SU-DHL-6 (cell line): ENCODE data around the gene ARL10.

Experiments
- H2AFZ ChIP-seq: fragments of 200-600 bp; sonication (generic); 2 replicates; pipeline ENCODE4 v1.6.1; 2014; ENCODE audit warnings: low read depth, mild to moderate bottlenecking, moderate library complexity, mixed read lengths, antibody characterized with exemption, low read length; ENCODE audit not compliant: severe bottlenecking
- H3F3A ChIP-seq: fragments of 200-600 bp; shearing (Covaris generic); 2 replicates; pipeline ENCODE4 v1.6.0; 2016; ENCODE audit warnings: antibody characterized with exemption, mild to moderate bottlenecking; ENCODE audit not compliant: insufficient read depth
- H3K27ac ChIP-seq: fragments of 200-600 bp; sonication (generic); 2 replicates; pipeline ENCODE4 v1.5.1; 2016; ENCODE audit warnings: low read depth, mild to moderate bottlenecking, low read length, moderate library complexity, mixed read lengths
- H3K27me3 ChIP-seq: fragments of 200-600 bp; sonication (generic), shearing (Covaris generic); 2 replicates; pipeline ENCODE4 v1.6.0; 2014; ENCODE audit warnings: mild to moderate bottlenecking, low read length
- H3K36me3 ChIP-seq: fragments of 200-600 bp; sonication (generic); 2 replicates; pipeline ENCODE4 v1.6.1; 2014; ENCODE audit warnings: mild to moderate bottlenecking, low read length, mixed read lengths
- H3K4me2 ChIP-seq: fragments of 300-600, 200-600 bp; shearing (Covaris generic), sonication (generic); 2 replicates; pipeline ENCODE4 v1.6.0; 2014; ENCODE audit warnings: low read length, low read depth, mild to moderate bottlenecking; ENCODE audit not compliant: poor library complexity, severe bottlenecking
- H3K4me3 ChIP-seq: fragments of 200-600 bp; sonication (generic); 2 replicates; pipeline ENCODE4 v1.5.1; 2014; ENCODE audit warnings: antibody characterized with exemption, low read length, mild to moderate bottlenecking, mixed read lengths; ENCODE audit not compliant: insufficient read depth, poor library complexity, severe bottlenecking
- H3K79me2 ChIP-seq: fragments of 200-600 bp; sonication (generic); 2 replicates; pipeline ENCODE4 v1.6.1; 2014; ENCODE audit warnings: mild to moderate bottlenecking, low read length, moderate library complexity; ENCODE audit not compliant: insufficient read depth
- H3K9ac ChIP-seq: fragments of 200-600 bp; sonication (generic); 2 replicates; pipeline ENCODE4 v1.7.0; 2014; ENCODE audit warnings: mild to moderate bottlenecking, low read length
- H3K9me2 ChIP-seq: fragments of 200-600 bp; sonication (generic); replicated peaks from 2 replicates; pipeline ENCODE4 v1.6.1; 2014; ENCODE audit warnings: low read length; ENCODE audit not compliant: insufficient read depth
- H3K9me3 ChIP-seq: fragments of 200-600 bp; sonication (generic); 2 replicates; pipeline ENCODE4 v1.6.1; 2014; ENCODE audit warnings: low read length, mixed read lengths; ENCODE audit not compliant: insufficient read depth
- H4K20me1 ChIP-seq: fragments of 200-600 bp; sonication (generic); 2 replicates; pipeline ENCODE4 v1.6.1; 2014; ENCODE audit warnings: low read depth, mild to moderate bottlenecking, antibody characterized with exemption, low read length, moderate library complexity, mixed read lengths
- CTCF ChIP-seq: fragments of 200-600 bp; sonication (generic); IDR thresholded peaks from one replicate; pipeline ENCODE4 v1.5.1; 2017; ENCODE audit warnings: antibody characterized with exemption, mild to moderate bottlenecking, low read length, moderate library complexity; ENCODE audit not compliant: insufficient read depth, poor library complexity, severe bottlenecking
- EZH2phosphoT487 ChIP-seq: fragments of 200-600 bp; sonication (generic), shearing (Covaris generic); conservative IDR thresholded peaks from 2 replicates; pipeline ENCODE4 v1.6.1; 2018; ENCODE audit warnings: mild to moderate bottlenecking, antibody characterized with exemption, low read length, moderate library complexity, mixed read lengths

ARL10 gene

DNA sequence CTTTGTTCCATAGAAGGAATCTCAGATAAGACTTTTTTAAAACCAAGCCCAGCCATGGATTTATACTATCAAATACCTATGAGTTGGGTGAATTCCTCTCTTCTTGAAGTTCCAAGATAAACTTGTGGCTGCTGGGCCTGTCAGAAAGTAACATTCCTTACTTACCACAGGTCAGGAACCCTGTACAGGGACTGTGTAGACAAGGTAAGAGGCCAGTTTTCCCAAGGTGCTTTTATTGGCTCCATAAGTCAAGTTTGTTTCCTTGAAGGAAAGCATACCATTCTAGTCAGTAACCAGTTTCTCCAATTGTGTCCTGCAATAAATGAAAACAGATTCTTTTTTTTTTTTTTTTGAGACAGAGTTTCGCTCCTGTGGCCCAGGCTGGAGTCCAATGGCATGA is 59.9 kb downstream of the ARL10 start:
- no peak overlapping the region for H3K9ac ChIP-seq
- H4K20me1 ChIP-seq = no peaks in the 10 kb centered on the region
- no peak overlapping the region for H2AFZ ChIP-seq
- no peak overlapping the region for H3K27ac ChIP-seq
- TF ChIP-seq EZH2phosphoT487 = no peak
- no peak for TF ChIP-seq CTCF
- H3K79me2 ChIP-seq = no peaks in the 10 kb centered on the region
- H3K9me3 ChIP-seq = peaks cover 3% of the 10 kb centered on the region; the same call in 1 of the 2 replicates
- H3K4me3 ChIP-seq = no peak overlapping the region
- no peaks in the 10 kb centered on the region for H3K9me2 ChIP-seq
- peaks cover 3% of the 10 kb centered on the region; the same call in 1 of the 2 replicates for H3K36me3 ChIP-seq
- no peak overlapping the region for H3K4me2 ChIP-seq
- no peaks in the 10 kb centered on the region for H3F3A ChIP-seq
- H3K27me3 ChIP-seq = no peaks in the 10 kb centered on the region

DNA sequence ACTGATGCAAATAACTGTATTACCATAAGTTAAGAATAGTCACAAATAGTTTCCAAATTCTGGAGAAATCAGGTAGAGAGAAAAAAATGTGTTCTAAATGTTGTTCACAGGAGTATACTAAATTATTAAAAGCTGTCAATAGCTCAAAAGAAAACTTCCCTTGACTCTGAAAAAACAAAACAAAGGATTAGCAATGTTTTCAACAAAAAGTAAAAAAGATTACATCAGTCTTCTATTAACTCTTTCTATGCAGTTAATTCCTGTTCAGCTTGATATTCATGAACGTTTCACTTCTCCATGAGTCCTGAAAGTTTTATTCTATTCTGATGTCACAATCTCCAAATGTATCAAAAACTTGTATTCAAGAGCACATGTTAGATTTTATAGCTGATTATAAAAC is 60.5 kb downstream of the ARL10 start:
- no peaks in the 10 kb centered on the region for H4K20me1 ChIP-seq
- H3K9ac ChIP-seq = no peak overlapping the region
- no peak overlapping the region for H3K27ac ChIP-seq
- H3K36me3 ChIP-seq = peaks cover 3% of the 10 kb centered on the region; the same call in 1 of the 2 replicates
- H3K9me3 ChIP-seq = peaks cover 3% of the 10 kb centered on the region; the same call in 1 of the 2 replicates
- TF ChIP-seq CTCF = no peak
- TF ChIP-seq EZH2phosphoT487 = no peak
- no peaks in the 10 kb centered on the region for H3F3A ChIP-seq
- no peaks in the 10 kb centered on the region for H3K79me2 ChIP-seq
- H3K4me3 ChIP-seq = no peak overlapping the region
- H3K27me3 ChIP-seq = no peaks in the 10 kb centered on the region
- H3K9me2 ChIP-seq = no peaks in the 10 kb centered on the region
- H3K4me2 ChIP-seq = no peak overlapping the region
- no peak overlapping the region for H2AFZ ChIP-seq

DNA sequence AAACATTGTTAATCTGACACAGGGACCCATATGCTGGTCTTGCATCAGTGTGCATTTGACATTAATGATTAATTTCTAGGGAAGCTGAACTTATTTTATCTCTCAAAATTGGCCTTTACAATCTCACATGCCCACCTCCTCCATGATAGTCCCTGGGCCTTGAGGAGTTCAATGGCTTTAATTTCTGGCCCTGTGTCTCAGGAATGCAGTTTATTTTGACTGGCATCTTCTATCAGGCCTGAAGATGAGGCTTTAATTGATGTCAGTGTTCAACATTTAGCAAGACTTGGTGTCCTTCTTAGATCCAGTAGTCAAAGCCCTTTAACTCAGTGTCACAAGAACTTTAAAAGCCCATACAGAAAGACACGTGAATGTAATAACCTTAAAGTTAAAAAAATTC is 61.6 kb downstream of the ARL10 start:
- Histone ChIP-seq H2AFZ (no peak overlapping the region), H3K27ac (no peak overlapping the region), H3K4me3 (no peak overlapping the region), H3K9me3 (peaks cover 3% of the 10 kb centered on the region; the same call in 1 of the 2 replicates), H3K36me3 (peaks cover 3% of the 10 kb centered on the region; the same call in 1 of the 2 replicates), H3K9ac (no peak overlapping the region), H3K4me2 (no peak overlapping the region), H4K20me1 (no peaks in the 10 kb centered on the region), H3K27me3 (no peaks in the 10 kb centered on the region), H3K9me2 (no peaks in the 10 kb centered on the region), H3F3A (no peaks in the 10 kb centered on the region), H3K79me2 (no peaks in the 10 kb centered on the region)
- no peak for TF ChIP-seq EZH2phosphoT487
- TF ChIP-seq CTCF = no peak
